ENCODE data around the gene ENOX2. TPM values are rescaled to one million over a fixed set of nuclear protein-coding genes. Genes with fewer than 3 reads are reported as not detected.

ENOX2 gene
- polyA plus RNA-seq, 1 donor (not counting 4 experiments of a cell fraction or from before 2014, with no cell fraction given) = 24.5 TPM

DNA sequence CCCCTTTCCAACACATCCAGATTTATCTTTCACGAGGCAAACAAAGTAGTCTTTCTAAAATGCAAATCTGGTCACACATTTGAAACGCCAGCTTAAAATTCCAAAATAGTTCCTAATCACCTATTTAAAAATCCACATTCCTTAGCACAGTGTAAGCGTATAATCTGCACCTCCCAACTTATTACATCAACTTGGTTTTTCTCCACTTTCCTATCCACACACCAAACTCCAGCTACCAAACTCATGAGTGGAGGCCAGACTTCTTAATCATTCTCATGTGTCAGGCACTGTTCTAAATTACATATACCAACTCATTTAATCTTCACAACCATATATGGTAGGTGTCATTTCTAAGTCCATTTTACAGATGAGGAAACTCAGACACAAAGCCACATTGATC lies 33.8 kb downstream of the ENOX2 start:
- H3K9me1 ChIP-seq (ENCODE audit: control insufficient read depth, extremely low read depth, insufficient read depth, low read length) = no peaks in the 10 kb centered on the region
- TF ChIP-seq, protein P1, sequence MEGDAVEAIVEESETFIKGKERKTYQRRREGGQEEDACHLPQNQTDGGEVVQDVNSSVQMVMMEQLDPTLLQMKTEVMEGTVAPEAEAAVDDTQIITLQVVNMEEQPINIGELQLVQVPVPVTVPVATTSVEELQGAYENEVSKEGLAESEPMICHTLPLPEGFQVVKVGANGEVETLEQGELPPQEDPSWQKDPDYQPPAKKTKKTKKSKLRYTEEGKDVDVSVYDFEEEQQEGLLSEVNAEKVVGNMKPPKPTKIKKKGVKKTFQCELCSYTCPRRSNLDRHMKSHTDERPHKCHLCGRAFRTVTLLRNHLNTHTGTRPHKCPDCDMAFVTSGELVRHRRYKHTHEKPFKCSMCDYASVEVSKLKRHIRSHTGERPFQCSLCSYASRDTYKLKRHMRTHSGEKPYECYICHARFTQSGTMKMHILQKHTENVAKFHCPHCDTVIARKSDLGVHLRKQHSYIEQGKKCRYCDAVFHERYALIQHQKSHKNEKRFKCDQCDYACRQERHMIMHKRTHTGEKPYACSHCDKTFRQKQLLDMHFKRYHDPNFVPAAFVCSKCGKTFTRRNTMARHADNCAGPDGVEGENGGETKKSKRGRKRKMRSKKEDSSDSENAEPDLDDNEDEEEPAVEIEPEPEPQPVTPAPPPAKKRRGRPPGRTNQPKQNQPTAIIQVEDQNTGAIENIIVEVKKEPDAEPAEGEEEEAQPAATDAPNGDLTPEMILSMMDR (optimal IDR thresholded peaks at IDR 0.05 in 1 of 3, IDR thresholded peaks at IDR 0.05 in 1 of 3, conservative IDR thresholded peaks at IDR 0.05 in 1 of 3; ENCODE audit: extremely low read depth in 1 of 3, insufficient read depth in 2 of 3, low read length in 3 of 3) = no peak
- no peak for TF ChIP-seq EZH2 (IDR thresholded peaks at IDR 0.05; ENCODE audit: low read length)
- H3K9ac ChIP-seq (ENCODE audit: control insufficient read depth, extremely low read depth, insufficient read depth, low read length) = no peak overlapping the region
- no peak overlapping the region for H2AFZ ChIP-seq (ENCODE audit: control insufficient read depth, low read length)
- no peak overlapping the region for H3K4me2 ChIP-seq (ENCODE audit: control insufficient read depth, extremely low read depth, insufficient read depth, low read depth, low read length)
- dilution Hi-C loops (cut with MboI; ENCODE audit: extremely low pct_ligation_motif_present, low sequenced_read_pairs) = no loop called here
- no peak overlapping the region for H3K4me3 ChIP-seq (ENCODE audit: control insufficient read depth in 2 of 3, extremely low read depth in 1 of 3, insufficient read depth in 2 of 3, low read depth in 1 of 3, low read length in 3 of 3)
- DNase-seq (ENCODE audit: low read depth, low spot score) (no peak), FAIRE-seq (no peak)
- H3K4me1 ChIP-seq (ENCODE audit: control insufficient read depth, extremely low read depth, insufficient read depth, low read length) = no peaks in the 10 kb centered on the region
- H3K36me3 ChIP-seq (ENCODE audit: control insufficient read depth in 2 of 2, extremely low read depth in 1 of 2, insufficient read depth in 2 of 2, low read length in 2 of 2) = no peaks in the 10 kb centered on the region
- no peaks in the 10 kb centered on the region for H3K27me3 ChIP-seq (ENCODE audit: control insufficient read depth, extremely low read depth, insufficient read depth, low read length)
- H3K27ac ChIP-seq (ENCODE audit: control insufficient read depth, insufficient read depth, low read length) = no peak overlapping the region
- H3K9me3 ChIP-seq (ENCODE audit: control insufficient read depth, low read depth, low read length) = no peaks in the 10 kb centered on the region
- H3K79me2 ChIP-seq (ENCODE audit: control insufficient read depth, insufficient read depth, low read length) = no peaks in the 10 kb centered on the region
- no peaks in the 10 kb centered on the region for H4K20me1 ChIP-seq (ENCODE audit: control insufficient read depth, extremely low read depth, insufficient read depth, low read length)

DNA sequence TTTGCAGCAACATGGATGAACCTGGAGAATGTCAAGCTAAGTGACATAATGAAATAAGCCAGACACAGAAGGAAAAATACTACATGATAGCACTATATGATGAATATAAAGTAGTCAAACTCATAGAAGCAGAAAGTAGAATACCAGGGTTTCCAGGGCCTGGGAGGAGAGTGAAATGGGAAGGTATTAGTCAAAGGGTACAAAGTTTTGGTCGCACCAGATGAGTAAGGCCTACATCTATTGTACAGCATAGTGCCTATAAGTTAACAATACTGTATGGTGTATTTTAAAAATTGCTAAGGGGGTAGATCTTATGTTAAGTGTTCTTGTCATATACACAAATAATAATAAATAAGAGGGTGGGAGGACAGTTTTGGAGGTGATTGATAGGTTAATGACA lies 41.5 kb downstream of the ENOX2 start:
- DNase-seq (ENCODE audit: low read depth, low spot score) (no peak), FAIRE-seq (no peak)
- TF ChIP-seq EZH2 (IDR thresholded peaks at IDR 0.05; ENCODE audit: low read length) = no peak
- TF ChIP-seq, protein P1 (optimal IDR thresholded peaks at IDR 0.05 in 1 of 3, IDR thresholded peaks at IDR 0.05 in 1 of 3, conservative IDR thresholded peaks at IDR 0.05 in 1 of 3; ENCODE audit: extremely low read depth in 1 of 3, insufficient read depth in 2 of 3, low read length in 3 of 3) = no peak
- Histone ChIP-seq H4K20me1 (ENCODE audit: control insufficient read depth, extremely low read depth, insufficient read depth, low read length) (no peaks in the 10 kb centered on the region), H3K9ac (ENCODE audit: control insufficient read depth, extremely low read depth, insufficient read depth, low read length) (no peak overlapping the region), H3K4me1 (ENCODE audit: control insufficient read depth, extremely low read depth, insufficient read depth, low read length) (no peaks in the 10 kb centered on the region), H3K79me2 (ENCODE audit: control insufficient read depth, insufficient read depth, low read length) (no peaks in the 10 kb centered on the region), H3K4me2 (ENCODE audit: control insufficient read depth, extremely low read depth, insufficient read depth, low read depth, low read length) (no peak overlapping the region), H3K36me3 (ENCODE audit: control insufficient read depth in 2 of 2, extremely low read depth in 1 of 2, insufficient read depth in 2 of 2, low read length in 2 of 2) (no peaks in the 10 kb centered on the region), H3K4me3 (ENCODE audit: control insufficient read depth in 2 of 3, extremely low read depth in 1 of 3, insufficient read depth in 2 of 3, low read depth in 1 of 3, low read length in 3 of 3) (no peak overlapping the region), H3K9me3 (ENCODE audit: control insufficient read depth, low read depth, low read length) (no peaks in the 10 kb centered on the region), H3K27me3 (ENCODE audit: control insufficient read depth, extremely low read depth, insufficient read depth, low read length) (no peaks in the 10 kb centered on the region), H3K9me1 (ENCODE audit: control insufficient read depth, extremely low read depth, insufficient read depth, low read length) (no peaks in the 10 kb centered on the region), H2AFZ (ENCODE audit: control insufficient read depth, low read length) (no peak overlapping the region), H3K27ac (ENCODE audit: control insufficient read depth, insufficient read depth, low read length) (no peak overlapping the region)
- dilution Hi-C loops (cut with MboI; ENCODE audit: extremely low pct_ligation_motif_present, low sequenced_read_pairs) = no loop called here
